ENCODE results near the gene RNF224.

The RNF224 gene

DNA sequence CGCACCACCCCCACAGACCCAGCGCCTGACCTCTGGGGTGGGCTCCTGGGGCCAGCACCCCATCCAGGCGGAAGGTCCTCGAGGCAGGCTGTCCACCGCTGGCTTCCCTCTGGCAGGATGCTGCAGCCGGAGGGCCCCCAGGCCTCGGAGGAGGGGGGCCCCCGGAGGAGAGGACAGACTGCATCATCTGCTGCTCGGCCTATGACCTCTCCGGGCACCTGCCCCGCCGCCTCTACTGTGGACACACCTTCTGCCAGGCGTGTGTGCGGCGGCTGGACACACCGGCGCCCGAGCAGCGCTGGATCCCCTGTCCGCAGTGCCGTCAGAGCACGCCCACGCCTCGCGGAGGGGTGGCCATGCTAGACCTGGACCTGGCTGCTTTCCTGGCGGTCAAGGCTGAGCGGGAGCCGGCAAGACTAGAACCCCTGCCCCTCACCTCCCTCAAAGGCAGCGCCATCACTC, 1.2 kb downstream of the RNF224 start:
- DNase-seq (ENCODE audit: low spot score), result no peak

DNA sequence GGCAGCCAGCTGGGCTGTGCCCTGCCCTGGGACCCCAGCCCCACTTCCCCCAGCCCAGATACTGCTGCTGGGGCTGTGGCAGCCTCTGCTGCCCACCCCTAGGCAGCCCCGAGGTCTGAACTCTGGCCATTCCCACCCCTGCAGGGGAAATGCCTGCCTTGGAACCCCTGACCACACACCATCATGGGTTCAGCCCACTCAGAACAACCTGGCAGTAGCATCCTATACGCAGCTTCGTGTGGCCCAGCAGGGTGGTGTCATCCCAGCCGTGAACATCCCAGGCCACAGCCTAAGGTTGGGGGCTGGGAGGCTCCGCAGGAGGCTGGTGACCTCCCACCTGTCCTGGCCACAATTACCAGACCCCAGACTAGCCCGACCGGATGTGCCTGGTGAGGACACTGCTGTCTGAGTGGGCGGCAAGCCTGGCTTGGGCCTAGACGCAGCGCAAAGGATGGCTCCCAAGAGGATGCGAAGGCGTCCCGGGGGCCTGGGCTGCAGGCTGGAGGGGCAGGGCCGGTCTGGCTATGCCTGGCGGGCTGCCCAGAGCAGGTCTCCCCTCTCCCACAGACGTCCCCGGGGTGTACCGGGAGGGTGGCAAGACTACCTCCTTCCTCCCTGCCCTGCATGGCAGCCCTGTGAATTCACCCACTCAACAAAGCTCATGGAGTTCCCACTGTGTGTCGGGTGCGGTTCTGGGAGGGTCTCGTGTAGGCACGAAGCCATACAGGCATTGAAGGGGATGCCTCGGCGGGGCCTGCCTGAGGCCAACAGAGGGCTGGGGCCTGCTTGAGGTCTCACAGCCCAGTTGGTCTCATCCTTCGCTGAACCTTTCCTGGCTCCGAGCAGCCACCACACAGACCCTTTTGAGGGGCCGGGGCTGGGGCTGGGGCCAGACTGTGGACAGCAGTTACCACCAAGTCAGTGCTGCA, 1.9 kb downstream of the RNF224 start:
- no peak for DNase-seq (ENCODE audit: low spot score)

DNA sequence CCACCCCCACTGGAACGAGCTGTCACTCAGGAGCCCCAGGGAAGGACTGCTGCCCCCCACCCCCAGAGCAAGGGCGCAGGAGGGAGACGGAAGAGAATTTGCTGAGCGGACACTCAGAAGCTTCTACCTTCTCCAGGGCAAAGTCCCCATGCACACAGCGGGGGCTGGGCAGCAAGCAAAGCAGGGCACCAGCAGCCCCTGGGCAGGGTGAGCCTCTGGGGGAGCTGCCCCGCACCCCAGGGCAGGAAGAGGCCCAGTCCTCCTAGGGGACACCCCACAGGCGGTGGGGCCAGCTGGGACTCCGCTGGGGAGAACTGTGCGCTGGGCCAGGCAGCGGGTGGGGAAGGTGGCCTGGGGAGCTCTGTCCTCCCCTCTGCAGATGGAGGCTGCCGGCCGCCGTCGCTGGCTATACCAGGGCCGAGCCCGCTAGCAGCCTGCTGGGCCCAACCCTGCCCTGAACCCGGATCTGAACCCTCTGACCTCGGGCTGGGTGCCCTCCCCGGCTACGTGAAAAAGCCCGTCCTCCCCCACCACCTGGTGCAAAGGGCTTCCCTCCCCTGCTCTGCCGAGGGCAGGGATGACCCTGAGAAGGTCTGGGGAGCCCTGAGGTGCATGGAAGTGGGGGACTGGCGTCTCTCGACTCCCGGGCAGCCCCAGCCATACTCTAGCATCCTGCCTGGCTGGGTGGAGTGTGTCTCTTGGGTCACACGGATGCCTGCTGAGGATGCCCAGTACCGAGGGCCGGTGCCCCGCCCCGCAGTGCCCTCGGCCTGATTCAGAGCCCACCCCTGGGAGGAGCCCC, 2.8 kb downstream of the RNF224 start:
- DNase-seq (ENCODE audit: low spot score), result no peak

DNA sequence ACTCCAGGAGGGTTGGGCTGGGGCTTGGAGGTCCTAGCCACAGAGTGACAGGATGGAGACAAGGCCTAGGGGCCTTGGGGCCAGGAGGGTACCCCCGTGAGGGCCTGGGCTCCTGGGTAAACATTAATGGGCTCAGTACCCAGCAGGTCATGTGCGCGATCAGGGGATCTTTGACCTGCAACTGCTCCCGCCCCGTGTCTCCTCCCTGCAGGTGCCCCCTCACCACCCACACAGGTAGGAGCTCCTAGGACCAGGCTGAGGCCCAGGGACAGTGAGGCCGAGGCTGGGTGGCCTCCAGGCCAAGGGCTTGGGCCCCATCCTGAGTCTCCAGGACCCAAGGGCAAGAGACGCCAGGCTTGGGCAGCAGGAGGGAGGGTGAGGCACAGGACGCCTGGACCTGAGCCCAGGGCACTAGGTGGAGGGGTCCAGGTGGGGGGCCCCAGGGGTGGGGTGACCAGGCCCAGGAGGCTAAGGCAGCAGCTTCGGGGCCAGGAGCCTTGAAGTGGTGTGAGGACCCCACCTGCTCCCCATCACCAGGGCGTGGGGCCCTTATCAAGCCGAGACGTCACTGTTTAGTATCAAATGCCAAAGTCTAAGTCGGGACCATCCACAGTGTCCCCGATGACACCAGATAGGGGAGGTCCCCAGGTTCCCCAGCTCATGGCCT, 3.5 kb downstream of the RNF224 start, which contains the start of gene SLC34A3:
SLC34A3 (plus strand) TSS at position 197 of the 667 bp plus-strand sequence. CDS start 802 bp downstream, outside the sequence.
- DNase-seq (ENCODE audit: low spot score), result no peak

DNA sequence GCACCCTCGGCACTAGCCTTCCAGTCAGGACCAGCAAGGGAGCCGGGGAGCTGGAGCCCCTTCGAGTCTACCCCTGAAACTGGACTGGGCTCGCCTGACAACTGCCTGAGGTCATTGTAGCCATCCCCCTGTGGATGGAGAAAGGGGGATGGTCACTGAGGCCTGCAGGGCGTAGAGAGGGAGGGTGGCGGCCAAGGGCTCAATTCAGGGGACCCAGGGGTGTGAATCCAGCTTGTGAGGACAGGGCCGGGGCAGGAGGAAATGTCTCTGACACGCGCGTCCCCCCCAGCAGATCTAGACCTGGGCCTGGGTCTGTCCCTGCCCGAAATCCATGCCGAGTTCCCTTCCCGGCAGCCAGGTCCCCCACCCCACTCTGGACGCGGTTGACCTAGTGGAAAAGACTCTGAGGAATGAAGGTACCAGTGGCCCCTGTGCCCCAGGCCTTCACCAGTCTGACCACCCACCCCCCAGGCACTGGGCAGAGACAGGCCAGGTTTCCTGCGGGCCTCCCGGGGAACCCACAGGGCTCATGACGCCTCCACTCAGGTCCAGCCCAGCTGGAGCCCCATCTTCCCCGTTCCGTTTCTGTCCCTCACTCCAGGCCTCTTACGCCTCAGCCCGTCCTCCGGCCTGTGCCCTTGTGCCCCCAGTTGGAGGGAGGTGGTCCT, 4.2 kb downstream of the RNF224 start:
- no peak for DNase-seq (ENCODE audit: low spot score)

GRCh38 chr9:137232101-137232500, 4.8 kb downstream of the RNF224 start:
- no peak for DNase-seq (ENCODE audit: low spot score)

GRCh38 chr9:137232510-137232909, 5.2 kb downstream of the RNF224 start:
- DNase-seq (ENCODE audit: low spot score), result no peak

- DNase-seq (ENCODE audit: low spot score), result no peak
Measured at GRCh38 chr9:137233143-137233980, 6.1 kb downstream of the RNF224 start.

DNA sequence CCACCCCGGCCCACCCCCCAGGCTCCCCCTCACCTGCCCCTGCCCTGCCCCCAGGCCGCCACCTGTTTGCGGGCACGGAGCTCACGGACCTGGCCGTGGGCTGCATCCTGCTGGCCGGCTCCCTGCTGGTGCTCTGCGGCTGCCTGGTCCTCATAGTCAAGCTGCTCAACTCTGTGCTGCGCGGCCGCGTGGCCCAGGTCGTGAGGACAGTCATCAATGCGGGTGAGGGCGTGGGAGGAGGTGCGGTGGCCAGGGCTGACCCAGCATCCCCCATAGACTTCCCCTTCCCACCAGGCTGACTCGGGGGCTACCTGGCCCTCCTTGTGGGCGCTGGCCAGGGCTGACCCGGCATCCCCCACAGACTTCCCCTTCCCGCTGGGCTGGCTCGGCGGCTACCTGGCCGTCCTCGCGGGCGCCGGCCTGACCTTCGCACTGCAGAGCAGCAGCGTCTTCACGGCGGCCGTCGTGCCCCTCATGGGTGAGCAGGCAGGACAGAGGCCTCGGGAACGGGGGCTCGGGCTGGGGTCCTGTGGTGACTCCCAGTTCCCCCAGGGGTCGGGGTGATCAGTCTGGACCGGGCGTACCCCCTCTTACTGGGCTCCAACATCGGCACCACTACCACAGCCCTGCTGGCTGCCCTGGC, 6.9 kb downstream of the RNF224 start:
- DNase-seq (ENCODE audit: low spot score), result no peak

DNA sequence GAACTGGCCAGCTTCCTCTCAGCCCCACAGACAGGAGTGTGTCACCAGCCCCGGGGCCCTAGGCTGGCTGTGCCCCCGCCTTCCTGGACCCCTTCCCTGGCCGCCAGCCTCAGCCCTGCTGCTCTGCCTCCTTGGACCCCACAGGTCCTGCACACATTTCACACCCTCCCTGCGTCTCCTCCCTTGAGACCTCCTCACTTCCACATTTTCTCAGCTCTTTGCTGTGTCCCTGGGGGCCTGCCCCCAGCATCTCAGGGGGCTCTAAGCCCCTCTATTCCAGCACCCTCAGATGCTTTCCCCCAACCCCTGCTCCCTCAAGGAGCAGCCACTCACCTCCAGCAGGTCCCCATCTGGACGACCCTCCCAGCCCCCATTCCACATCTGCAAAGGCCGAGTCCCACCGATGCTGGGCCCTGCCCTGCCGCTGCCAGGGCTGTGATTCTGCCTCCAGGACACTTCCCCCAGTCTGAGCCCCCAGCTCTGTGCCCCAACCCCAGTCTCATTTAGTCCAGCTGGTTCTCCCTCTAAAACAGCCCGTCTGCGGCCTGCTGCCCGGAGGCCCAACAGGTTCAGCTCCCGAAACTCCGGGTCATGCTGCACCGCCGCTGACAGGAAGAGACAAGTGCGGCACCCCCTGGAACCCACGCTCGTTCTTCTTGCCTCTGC, 7.6 kb downstream of the RNF224 start:
- no peak for DNase-seq (ENCODE audit: low spot score)

GRCh38 chr9:137235424-137236237, 8.3 kb downstream of the RNF224 start:
- DNase-seq (ENCODE audit: low spot score), result no peak

DNA sequence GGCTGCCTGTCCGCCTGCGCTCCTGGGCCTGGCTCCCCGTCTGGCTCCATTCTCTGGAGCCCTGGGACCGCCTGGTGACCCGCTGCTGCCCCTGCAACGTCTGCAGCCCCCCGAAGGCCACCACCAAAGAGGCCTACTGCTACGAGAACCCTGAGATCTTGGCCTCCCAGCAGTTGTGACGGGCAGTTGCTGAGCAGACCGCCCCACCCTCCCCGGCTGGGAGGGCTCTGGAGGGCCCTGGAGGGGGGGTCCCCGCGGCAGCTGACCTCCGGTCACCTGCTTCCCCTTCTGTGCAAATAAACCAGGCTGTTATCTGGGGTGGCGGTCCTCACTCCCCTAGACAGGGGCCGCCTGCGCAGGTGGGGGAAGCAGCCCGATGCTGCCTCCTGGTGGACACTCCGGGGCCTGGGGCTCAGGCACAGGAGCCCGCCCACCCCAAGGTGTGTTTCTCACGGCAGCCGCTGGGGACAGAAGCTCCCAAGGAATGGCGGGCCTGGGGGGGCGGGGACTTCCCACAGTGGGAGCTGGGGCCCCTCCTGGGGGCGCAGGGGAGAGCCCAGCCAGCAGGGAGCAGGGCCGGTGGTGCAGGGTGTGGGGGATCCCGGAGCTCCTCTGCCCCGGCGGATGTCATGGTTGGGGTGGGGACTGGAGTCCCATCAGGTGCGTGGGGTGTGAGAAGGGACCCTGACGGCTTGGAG, 9.1 kb downstream of the RNF224 start:
- peak; percentile 89 for DNase-seq (ENCODE audit: low spot score)

DNA sequence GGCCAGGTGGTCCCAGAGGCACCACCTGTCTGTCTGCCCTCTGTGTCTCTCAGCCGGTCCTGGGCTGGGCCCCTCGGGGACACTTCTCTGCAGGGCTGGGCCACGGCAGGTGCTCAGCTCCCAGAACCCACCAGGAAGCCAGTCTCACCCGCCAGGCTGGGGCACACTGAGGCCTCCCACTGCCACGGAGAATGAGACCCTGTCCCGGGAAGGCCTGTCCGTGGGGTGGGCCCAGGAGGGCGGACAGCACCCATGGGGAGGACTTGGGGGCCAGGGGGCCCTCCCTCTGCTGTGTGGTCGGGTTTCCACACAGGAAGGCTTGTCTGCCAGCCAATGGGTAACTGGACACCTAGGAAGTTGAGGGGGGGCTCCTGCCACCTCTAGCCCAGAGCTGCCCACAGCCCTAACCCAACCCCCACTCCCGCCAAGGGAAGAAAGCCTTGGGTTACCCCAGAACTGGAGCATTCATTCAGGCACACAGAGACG, 9.7 kb downstream of the RNF224 start:
- DNase-seq (ENCODE audit: low spot score), result no peak

DNA sequence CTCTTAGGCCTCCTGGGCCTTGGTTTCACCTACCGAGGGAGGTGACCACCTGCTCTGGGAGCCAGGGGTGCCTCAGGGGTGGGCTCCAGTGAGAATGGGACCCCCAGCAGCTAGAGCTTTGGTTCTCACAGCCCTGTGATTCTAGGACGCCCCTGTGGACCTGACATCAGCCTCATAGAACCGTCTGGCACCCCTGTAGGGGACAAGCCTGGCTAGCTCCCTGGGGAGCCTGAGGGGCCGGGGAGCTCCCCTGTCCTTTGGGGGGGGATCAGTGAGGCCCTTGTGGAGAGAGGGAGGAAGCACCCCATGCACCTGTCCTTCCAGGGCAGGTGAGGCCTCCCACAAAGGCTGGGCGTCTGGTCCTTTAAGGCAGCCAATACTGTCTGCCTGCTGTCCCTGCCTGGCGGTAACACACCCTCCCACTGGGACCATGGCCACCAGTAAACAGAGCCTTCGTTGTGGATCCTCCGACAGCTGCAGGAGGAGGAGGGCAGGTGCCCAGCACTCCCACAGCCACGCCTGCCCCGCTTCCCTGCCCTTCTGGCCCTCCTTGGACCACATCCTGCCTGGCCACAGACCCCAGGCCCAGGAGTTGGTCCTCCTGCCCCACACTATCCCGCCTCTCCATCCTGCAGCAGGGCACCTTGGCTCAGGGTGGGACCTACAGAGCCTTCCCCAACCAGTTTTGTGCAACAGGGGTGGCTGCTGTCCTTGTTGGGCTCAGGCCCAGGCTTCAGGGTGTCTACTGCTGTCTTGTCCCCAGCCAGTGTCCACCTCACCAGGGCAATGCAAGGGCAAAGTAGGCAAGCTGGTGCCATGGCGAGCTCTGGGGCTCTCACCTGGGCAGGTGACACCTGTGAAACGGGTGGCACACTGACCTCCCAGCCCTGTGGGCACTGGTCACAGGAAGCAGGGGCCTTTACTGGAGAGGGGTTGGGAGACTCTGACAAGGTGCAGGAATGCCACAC, 10.7 kb downstream of the RNF224 start:
- no peak for DNase-seq (ENCODE audit: low spot score)

DNA sequence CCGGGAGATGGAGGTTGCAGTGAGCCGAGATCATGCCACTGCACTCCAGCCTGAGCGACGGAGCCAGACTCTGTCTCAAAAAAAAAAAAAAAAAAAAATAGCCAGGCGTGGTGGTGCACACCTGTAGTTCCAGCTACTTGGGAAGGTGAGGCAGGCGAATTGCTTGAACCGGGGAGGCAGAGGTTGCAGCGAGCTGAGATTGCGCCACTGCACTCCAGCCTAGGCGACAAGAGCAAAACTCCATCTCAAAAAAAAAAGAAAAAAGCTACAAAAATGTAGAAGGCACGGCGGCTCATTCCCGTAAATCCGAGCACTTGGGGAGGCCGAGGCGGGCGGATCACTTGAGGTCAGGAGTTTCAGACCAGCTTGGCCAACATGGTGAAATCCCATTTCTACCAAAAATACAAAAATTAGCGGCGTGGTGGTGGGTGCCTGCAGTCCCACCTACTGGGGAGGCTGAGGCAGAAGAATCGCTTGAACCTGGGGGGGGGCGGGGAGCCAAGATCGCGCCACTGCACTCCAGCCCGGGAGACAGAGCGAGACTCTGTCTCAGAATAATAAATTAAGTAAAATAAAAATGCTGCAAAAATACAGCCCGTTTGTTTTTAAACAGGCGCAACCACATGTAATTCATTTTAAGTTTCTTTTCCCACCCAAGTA, 12.4 kb downstream of the RNF224 start:
- DNase-seq (ENCODE audit: low spot score), result peak; percentile 19

DNA sequence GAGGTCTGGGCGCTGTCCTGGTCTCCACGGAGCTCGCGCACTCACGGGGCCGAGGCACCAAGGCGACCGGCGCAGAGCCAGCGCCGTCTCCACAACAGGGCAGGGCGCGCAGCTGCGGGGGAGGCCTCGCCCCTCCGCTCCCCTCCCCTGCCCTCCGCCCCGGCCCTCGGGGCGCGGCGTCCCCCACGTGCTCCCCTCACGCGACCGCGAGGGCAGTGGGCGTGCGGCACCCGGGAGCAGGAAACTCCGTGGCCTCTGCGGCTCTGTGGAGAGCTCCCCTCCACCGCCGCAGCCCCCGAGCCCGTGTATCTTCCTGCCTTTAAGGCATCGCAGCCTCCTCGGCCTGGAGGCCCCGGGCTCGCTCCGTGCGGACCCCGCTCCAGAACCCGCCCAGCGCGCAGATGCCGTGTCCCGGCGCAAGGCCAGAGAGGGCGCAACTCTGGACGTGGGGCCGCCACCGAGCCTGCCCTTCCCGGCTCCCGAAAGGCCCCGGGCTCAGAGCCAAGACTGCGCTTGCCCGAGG, 13.1 kb downstream of the RNF224 start:
- peak; percentile 74 for DNase-seq (ENCODE audit: low spot score)
